Activated CD8-positive, alpha-beta T cell treated with anti-CD3 and anti-CD28 coated beads for 36 hours (primary cell): ENCODE measurements around the gene CPEB3. TPM values are rescaled to one million over a fixed set of nuclear protein-coding genes. Genes with fewer than 3 reads are reported as not detected.

Experiments
- ATAC-seq: fragments of 200-7000 bp; cut with Tn5 transposase; one replicate; pipeline ENCODE4 v1.10.0; 2021; ENCODE audit warnings: mild to moderate bottlenecking, moderate library complexity
- CTCF ChIA-PET: fragments of 350-600 bp; sonication (Branson Sonifier 250); formaldehyde crosslinking; loops from one replicate; lab custom pipeline; 2021; ENCODE audit warnings: antibody characterized with exemption; lab: Charles Lee
- POLR2A ChIA-PET: fragments of 350-600 bp; sonication (Branson Sonifier 250); formaldehyde crosslinking; loops from one replicate; lab custom pipeline; 2021; ENCODE audit warnings: antibody characterized with exemption; lab: Charles Lee
- DNase-seq: peaks from one replicate; pipeline ENCODE4 v3.0.0-alpha.2; 2020
- H3K27ac Mint-ChIP-seq: one replicate; pipeline ENCODE4 v1.8.0; 2021; ENCODE audit warnings: mild to moderate bottlenecking, mixed read lengths
- H3K27me3 Mint-ChIP-seq: one replicate; pipeline ENCODE4 v1.8.0; 2021; ENCODE audit warnings: mixed read lengths
- H3K36me3 Mint-ChIP-seq: one replicate; pipeline ENCODE4 v1.8.0; 2021; ENCODE audit warnings: low read depth, mixed read lengths
- H3K4me1 Mint-ChIP-seq: one replicate; pipeline ENCODE4 v1.8.0; 2021; ENCODE audit warnings: low read depth, mixed read lengths
- H3K4me3 Mint-ChIP-seq: one replicate; pipeline ENCODE4 v1.8.0; 2021; ENCODE audit warnings: mild to moderate bottlenecking, moderate library complexity, mixed read lengths
- H3K9me3 Mint-ChIP-seq: one replicate; pipeline ENCODE4 v1.8.0; 2021; ENCODE audit warnings: mixed read lengths
- intact Hi-C: fragments of 100-400 bp; cut with micrococcal nuclease; formaldehyde crosslinking; loops from one replicate; pipeline ENCODE4 v1.10.0; 2022
- total RNA-seq, 2 experiments: library from RNA; stranded (reverse); gene quantifications; one replicate each; pipeline ENCODE4 v1.2.3, GENCODE V29; 2021
- TF ChIP-seq, protein P1 (sequence below): fragments of 200-600 bp; IDR thresholded peaks from one replicate; pipeline ENCODE4 v1.8.0; 2022; ENCODE audit warnings: antibody characterized with exemption, mild to moderate bottlenecking

Gene CPEB3
- total RNA-seq, 2 experiments from 2014 or later, result 1.8 to 2.2 TPM

GRCh38 chr10:92111336-92111939 is 179.4 kb downstream of the CPEB3 start:
- Mint-ChIP-seq H3K27me3 (no peaks in the 10 kb centered on the region), H3K9me3 (no peaks in the 10 kb centered on the region), H3K27ac (no peak overlapping the region), H3K4me3 (no peak overlapping the region), H3K4me1 (no peaks in the 10 kb centered on the region), H3K36me3 (no peaks in the 10 kb centered on the region)
- POLR2A ChIA-PET, result interaction anchor here (0.6 kb wide), 1 partner anchor 575 kb away, joined by 4 read pairs; no protein-coding TSS in a partner anchor
- DNase-seq, result no peak
- CTCF ChIA-PET, result no interaction called here
- ATAC-seq, result no peak
- TF ChIP-seq, protein P1, sequence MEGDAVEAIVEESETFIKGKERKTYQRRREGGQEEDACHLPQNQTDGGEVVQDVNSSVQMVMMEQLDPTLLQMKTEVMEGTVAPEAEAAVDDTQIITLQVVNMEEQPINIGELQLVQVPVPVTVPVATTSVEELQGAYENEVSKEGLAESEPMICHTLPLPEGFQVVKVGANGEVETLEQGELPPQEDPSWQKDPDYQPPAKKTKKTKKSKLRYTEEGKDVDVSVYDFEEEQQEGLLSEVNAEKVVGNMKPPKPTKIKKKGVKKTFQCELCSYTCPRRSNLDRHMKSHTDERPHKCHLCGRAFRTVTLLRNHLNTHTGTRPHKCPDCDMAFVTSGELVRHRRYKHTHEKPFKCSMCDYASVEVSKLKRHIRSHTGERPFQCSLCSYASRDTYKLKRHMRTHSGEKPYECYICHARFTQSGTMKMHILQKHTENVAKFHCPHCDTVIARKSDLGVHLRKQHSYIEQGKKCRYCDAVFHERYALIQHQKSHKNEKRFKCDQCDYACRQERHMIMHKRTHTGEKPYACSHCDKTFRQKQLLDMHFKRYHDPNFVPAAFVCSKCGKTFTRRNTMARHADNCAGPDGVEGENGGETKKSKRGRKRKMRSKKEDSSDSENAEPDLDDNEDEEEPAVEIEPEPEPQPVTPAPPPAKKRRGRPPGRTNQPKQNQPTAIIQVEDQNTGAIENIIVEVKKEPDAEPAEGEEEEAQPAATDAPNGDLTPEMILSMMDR, result no peak
- intact Hi-C loops, result no loop called here

GRCh38 chr10:92110039-92110794 is 180.7 kb downstream of the CPEB3 start:
- TF ChIP-seq, protein P1, result no peak
- H3K27ac Mint-ChIP-seq, result no peak overlapping the region
- H3K9me3 Mint-ChIP-seq, result no peaks in the 10 kb centered on the region
- CTCF ChIA-PET, result interaction anchor here (1.4 kb wide), 1 partner anchor 9 kb away, joined by 5 read pairs; no protein-coding TSS in a partner anchor
- intact Hi-C loops, result no loop called here
- no peaks in the 10 kb centered on the region for H3K4me1 Mint-ChIP-seq
- H3K4me3 Mint-ChIP-seq, result no peak overlapping the region
- H3K36me3 Mint-ChIP-seq, result no peaks in the 10 kb centered on the region
- no peak for ATAC-seq
- no peaks in the 10 kb centered on the region for H3K27me3 Mint-ChIP-seq
- POLR2A ChIA-PET, result interaction anchor here (0.9 kb wide), 1 partner anchor 9 kb away, joined by 3 read pairs; no protein-coding TSS in a partner anchor
- DNase-seq, result no peak

DNA sequence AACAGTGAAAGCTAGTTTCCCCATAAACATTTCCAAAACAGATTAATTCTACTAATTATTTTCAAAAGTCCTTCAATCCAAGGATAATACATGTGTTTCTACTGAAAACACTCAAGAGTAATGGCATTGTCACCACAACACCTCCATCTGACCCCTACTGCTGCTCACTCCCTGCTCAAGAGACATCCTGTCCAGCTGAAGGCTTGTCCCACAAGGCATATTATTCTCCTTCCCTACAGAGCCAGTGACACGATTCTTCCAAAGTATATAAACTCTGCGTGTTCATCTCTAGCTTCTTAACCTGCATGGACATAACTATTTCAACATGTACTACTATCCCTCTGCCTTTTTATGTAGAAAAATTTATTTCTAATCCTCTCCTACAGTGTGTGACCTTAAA is 182.1 kb downstream of the CPEB3 start:
- Mint-ChIP-seq H3K27me3 (no peaks in the 10 kb centered on the region), H3K36me3 (no peaks in the 10 kb centered on the region), H3K4me3 (no peak overlapping the region), H3K27ac (no peak overlapping the region), H3K4me1 (no peaks in the 10 kb centered on the region), H3K9me3 (no peaks in the 10 kb centered on the region)
- intact Hi-C loops, result no loop called here
- ATAC-seq (no peak), DNase-seq (no peak)
- ChIA-PET POLR2A (interaction anchor here (0.6 kb wide), 1 partner anchor 77 kb away, joined by 3 read pairs; no protein-coding TSS in a partner anchor), CTCF (interaction anchor here (0.6 to 1.2 kb wide), 3 partner anchors 16 to 891 kb away, joined by 3 to 4 read pairs (median 3); no protein-coding TSS in a partner anchor)
- TF ChIP-seq, protein P1, result no peak

- Mint-ChIP-seq H3K27ac (no peak overlapping the region), H3K27me3 (no peaks in the 10 kb centered on the region), H3K9me3 (no peaks in the 10 kb centered on the region), H3K4me1 (no peaks in the 10 kb centered on the region), H3K4me3 (no peak overlapping the region), H3K36me3 (no peaks in the 10 kb centered on the region)
- CTCF ChIA-PET, result interaction anchor here (1.2 kb wide), 2 partner anchors 15 to 409 kb away, joined by 3 to 4 read pairs; no protein-coding TSS in a partner anchor
- POLR2A ChIA-PET, result no interaction called here
- TF ChIP-seq, protein P1, result no peak
- no peak for DNase-seq
- intact Hi-C loops, result no loop called here
- no peak for ATAC-seq
Observed at GRCh38 chr10:92108120-92108519, 182.8 kb downstream of the CPEB3 start.
